ENCODE results near the gene DSCAML1. TPM values are rescaled to one million over a fixed set of nuclear protein-coding genes. Genes with fewer than 3 reads are reported as not detected.

Gene DSCAML1, protein sequence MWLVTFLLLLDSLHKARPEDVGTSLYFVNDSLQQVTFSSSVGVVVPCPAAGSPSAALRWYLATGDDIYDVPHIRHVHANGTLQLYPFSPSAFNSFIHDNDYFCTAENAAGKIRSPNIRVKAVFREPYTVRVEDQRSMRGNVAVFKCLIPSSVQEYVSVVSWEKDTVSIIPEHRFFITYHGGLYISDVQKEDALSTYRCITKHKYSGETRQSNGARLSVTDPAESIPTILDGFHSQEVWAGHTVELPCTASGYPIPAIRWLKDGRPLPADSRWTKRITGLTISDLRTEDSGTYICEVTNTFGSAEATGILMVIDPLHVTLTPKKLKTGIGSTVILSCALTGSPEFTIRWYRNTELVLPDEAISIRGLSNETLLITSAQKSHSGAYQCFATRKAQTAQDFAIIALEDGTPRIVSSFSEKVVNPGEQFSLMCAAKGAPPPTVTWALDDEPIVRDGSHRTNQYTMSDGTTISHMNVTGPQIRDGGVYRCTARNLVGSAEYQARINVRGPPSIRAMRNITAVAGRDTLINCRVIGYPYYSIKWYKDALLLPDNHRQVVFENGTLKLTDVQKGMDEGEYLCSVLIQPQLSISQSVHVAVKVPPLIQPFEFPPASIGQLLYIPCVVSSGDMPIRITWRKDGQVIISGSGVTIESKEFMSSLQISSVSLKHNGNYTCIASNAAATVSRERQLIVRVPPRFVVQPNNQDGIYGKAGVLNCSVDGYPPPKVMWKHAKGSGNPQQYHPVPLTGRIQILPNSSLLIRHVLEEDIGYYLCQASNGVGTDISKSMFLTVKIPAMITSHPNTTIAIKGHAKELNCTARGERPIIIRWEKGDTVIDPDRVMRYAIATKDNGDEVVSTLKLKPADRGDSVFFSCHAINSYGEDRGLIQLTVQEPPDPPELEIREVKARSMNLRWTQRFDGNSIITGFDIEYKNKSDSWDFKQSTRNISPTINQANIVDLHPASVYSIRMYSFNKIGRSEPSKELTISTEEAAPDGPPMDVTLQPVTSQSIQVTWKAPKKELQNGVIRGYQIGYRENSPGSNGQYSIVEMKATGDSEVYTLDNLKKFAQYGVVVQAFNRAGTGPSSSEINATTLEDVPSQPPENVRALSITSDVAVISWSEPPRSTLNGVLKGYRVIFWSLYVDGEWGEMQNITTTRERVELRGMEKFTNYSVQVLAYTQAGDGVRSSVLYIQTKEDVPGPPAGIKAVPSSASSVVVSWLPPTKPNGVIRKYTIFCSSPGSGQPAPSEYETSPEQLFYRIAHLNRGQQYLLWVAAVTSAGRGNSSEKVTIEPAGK (N-terminal part only)
- total RNA-seq = 30.7 TPM

DNA sequence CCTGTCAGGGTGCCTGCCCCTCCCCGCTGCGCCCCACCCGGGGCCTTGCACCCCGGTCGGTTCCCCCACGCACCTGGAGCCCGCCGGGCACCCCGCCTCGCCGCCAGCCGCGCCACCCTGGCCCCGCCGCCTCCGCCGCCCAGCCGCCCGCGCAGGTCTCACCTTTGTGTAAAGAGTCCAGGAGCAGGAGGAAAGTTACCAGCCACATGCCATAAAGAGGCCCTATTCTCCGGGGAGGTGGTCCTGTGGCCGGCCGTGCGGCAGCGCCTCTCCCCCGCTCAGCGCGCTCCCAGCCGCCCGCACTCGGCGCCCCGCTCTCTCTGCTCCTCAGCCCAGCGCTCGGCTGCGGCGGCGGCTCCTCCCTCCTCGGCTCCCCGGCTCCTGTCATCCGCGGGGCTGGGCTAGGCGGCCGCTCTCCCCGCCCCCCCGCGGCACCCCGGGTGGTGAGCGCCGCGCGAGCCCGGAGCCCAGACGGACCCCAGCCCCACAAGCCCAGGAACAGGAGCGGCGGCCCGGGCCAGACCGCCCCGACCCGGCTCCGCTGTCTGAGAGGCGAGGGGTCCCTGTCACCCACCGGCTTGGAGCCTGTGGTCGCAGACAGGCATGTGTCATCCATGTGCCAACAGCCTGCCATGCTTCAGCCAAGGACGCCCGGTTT lies at the start of gene DSCAML1:
TSS of gene DSCAML1 (minus strand) at position 345 of the 658 bp plus-strand sequence. CDS start at position 208, 137 bp downstream.

DNA sequence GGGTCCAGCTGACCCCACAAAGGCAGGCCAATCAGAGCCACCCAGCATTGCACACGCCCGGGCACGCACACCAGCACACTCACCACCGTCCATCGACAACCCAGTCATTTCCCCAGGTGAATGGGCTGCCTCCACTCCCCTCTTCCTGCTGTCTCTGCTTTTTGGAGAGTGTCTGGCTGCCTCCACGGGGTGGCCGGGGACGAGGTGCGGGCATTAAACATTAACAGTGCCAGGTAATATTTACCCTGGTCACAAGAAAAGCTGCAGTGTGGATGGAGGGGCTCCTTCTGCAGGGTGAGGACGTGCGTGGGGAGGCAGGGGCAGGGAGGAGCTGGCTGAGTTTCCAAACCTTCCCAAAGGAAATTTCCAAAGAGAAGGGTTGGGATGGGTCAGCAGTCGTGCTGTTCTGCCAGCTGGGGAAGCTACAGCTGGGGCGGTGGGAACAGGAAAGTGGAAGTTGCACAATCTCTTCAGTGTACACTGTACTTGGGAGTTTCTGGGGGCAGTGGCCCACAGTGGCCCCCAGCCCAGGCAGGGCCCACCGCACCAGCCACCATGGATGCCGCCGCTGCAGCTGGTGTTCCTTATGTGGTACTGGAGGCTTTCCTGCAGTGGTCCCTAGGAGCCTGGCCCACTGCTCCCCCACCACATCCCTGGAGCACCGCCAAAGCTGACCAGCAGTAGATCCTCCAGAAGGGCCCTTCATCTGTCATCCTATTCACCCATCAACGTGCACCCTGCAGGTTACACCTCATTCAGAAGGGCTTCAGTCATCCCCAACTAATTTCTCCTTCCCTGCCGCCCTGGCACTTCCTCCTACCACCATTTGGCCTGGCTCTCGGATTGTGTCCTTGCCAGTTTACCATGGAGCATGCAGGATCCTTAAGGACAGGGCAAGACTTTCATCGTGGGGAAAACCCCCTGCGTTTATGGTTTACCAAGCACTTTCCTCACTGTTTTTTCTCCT lies 27.8 kb upstream of the DSCAML1 start, which contains the start of gene FXYD2:
TSS of gene FXYD2 (minus strand) at position 174 of the 967 bp plus-strand sequence. CDS start at position 108, 66 bp downstream.

Other genes starting within 250 kb of the DSCAML1 start
- 3.4 TPM for gene FXYD2, start 27.5 kb upstream of the DSCAML1 start, total RNA-seq
- 222 TPM for gene FXYD6, start 79.4 kb upstream of the DSCAML1 start, total RNA-seq
- gene TMPRSS13, start 132.2 kb upstream of the DSCAML1 start, total RNA-seq = 0.63 TPM
- gene IL10RA, start 189.2 kb upstream of the DSCAML1 start, total RNA-seq = 1.6 TPM

Data from parietal lobe (tissue), 1 donor.